HEK293 (cell line): ENCODE results near the gene MED19.

Experiments used
- CTCF ChIA-PET: fragments of 350-600 bp; formaldehyde crosslinking; extraction: SDS; loops from one replicate; lab custom pipeline; 2021; ENCODE audit warnings: antibody characterized with exemption; lab: Yijun Ruan, JAX
- POLR2A ChIA-PET: fragments of 300-600 bp; formaldehyde crosslinking; extraction: SDS; loops from one replicate; lab custom pipeline; 2020; ENCODE audit warnings: antibody characterized with exemption, inconsistent platforms; lab: Yijun Ruan, JAX
- H3K27ac ChIP-seq: fragments of 200-500 bp; sonication (Bioruptor generic); 2 replicates; pipeline ENCODE4 v1.5.1; 2014; ENCODE audit warnings: low read depth, low read length, control low read depth, inconsistent platforms; ENCODE audit errors: extremely low read depth
- H3K36me3 ChIP-seq, 2 experiments: fragments of 200-500 bp in 1 of 2; sonication (Bioruptor generic) in 1 of 2; 1 replicate in 1 of 2; 2 replicates in 1 of 2; pipeline ENCODE4 v1.5.1; 2014 to 2017; ENCODE audit warnings: inconsistent platforms in 2 of 2, low read length in 2 of 2; ENCODE audit not compliant: control insufficient read depth in 2 of 2, insufficient read depth in 1 of 2
- H3K4me1 ChIP-seq: fragments of 200-500 bp; sonication (Bioruptor generic); 2 replicates; pipeline ENCODE4 v1.5.1; 2014; ENCODE audit warnings: mild to moderate bottlenecking, low read length, inconsistent platforms; ENCODE audit not compliant: control insufficient read depth, insufficient read depth
- H3K4me3 ChIP-seq: 2 replicates; pipeline ENCODE4 v1.5.1; 2011; ENCODE audit warnings: low read depth, mild to moderate bottlenecking, control low read depth, low read length, moderate library complexity
- H3K9me3 ChIP-seq: fragments of 200-500 bp; sonication (Bioruptor generic); 2 replicates; pipeline ENCODE4 v1.5.1; 2014; ENCODE audit warnings: low read depth, low read length, inconsistent platforms; ENCODE audit not compliant: control insufficient read depth, insufficient read depth
- CTCF ChIP-seq: fragments of 450-650 bp; formaldehyde crosslinking; IDR thresholded peaks from 2 replicates; pipeline ENCODE4 v1.5.1; 2016; ENCODE audit warnings: missing biosample characterization, missing genetic modification characterization
- PRDM1 ChIP-seq: fragments of 450-650 bp; formaldehyde crosslinking; IDR thresholded peaks from 2 replicates; pipeline ENCODE4; 2016; ENCODE audit warnings: missing biosample characterization, missing genetic modification characterization
- ZBTB48 ChIP-seq: fragments of 450-650 bp; formaldehyde crosslinking; IDR thresholded peaks from 2 replicates; pipeline ENCODE4 v1.5.1; 2016; ENCODE audit warnings: missing biosample characterization, missing genetic modification characterization
- ZNF155 ChIP-seq: fragments of 450-650 bp; formaldehyde crosslinking; IDR thresholded peaks from 2 replicates; pipeline ENCODE4 v1.5.1; 2016; ENCODE audit warnings: missing biosample characterization, missing genetic modification characterization
- ZNF157 ChIP-seq: fragments of 450-650 bp; formaldehyde crosslinking; IDR thresholded peaks from 2 replicates; pipeline ENCODE4 v1.5.1; 2016; ENCODE audit warnings: missing biosample characterization, missing genetic modification characterization
- ZNF292 ChIP-seq: fragments of 450-650 bp; formaldehyde crosslinking; IDR thresholded peaks from 2 replicates; pipeline ENCODE4 v1.5.1; 2016; ENCODE audit warnings: low read depth, missing biosample characterization, missing genetic modification characterization, borderline replicate concordance
- ZNF324 ChIP-seq: fragments of 450-650 bp; formaldehyde crosslinking; IDR thresholded peaks from 2 replicates; pipeline ENCODE4 v1.5.1; 2016; ENCODE audit warnings: missing biosample characterization, missing genetic modification characterization
- ZNF366 ChIP-seq: fragments of 450-650 bp; formaldehyde crosslinking; conservative IDR thresholded peaks from 2 replicates; pipeline ENCODE4 v1.5.1; 2016; ENCODE audit warnings: missing biosample characterization, missing genetic modification characterization
- ZNF426 ChIP-seq: fragments of 450-650 bp; formaldehyde crosslinking; IDR thresholded peaks from 2 replicates; pipeline ENCODE4 v1.5.1; 2017; ENCODE audit warnings: missing biosample characterization, missing genetic modification characterization, mild to moderate bottlenecking, inconsistent platforms, moderate library complexity
- ZNF626 ChIP-seq: fragments of 450-650 bp; sonication (Bioruptor Pico); formaldehyde crosslinking; IDR thresholded peaks from 2 replicates; pipeline ENCODE4 v1.5.1; 2018; ENCODE audit warnings: missing biosample characterization, missing genetic modification characterization, inconsistent platforms
- ZNF645 ChIP-seq: fragments of 450-650 bp; formaldehyde crosslinking; IDR thresholded peaks from 2 replicates; pipeline ENCODE4; 2016; ENCODE audit warnings: missing biosample characterization, missing genetic modification characterization
- ZNF654 ChIP-seq: fragments of 450-650 bp; formaldehyde crosslinking; IDR thresholded peaks from 2 replicates; pipeline ENCODE4 v1.5.1; 2016; ENCODE audit warnings: low read depth, missing biosample characterization, missing genetic modification characterization
- ZNF692 ChIP-seq: fragments of 450-650 bp; formaldehyde crosslinking; IDR thresholded peaks from 2 replicates; pipeline ENCODE4 v1.5.1; 2016; ENCODE audit warnings: missing biosample characterization, missing genetic modification characterization
- ZNF704 ChIP-seq: fragments of 450-650 bp; formaldehyde crosslinking; IDR thresholded peaks from 2 replicates; pipeline ENCODE4 v1.5.1; 2016; ENCODE audit warnings: missing biosample characterization, missing genetic modification characterization
- ZNF768 ChIP-seq: fragments of 450-650 bp; formaldehyde crosslinking; IDR thresholded peaks from 2 replicates; pipeline ENCODE4 v1.5.1; 2018; ENCODE audit warnings: missing biosample characterization, mild to moderate bottlenecking, missing genetic modification characterization
- ZSCAN30 ChIP-seq: fragments of 450-650 bp; IDR thresholded peaks from 2 replicates; pipeline ENCODE4 v1.5.1; 2018; ENCODE audit warnings: missing biosample characterization, mild to moderate bottlenecking, missing genetic modification characterization, moderate library complexity

The MED19 gene

GRCh38 chr11:57663975-57664374, 48.0 kb downstream of the MED19 start:
- H3K4me1 ChIP-seq, result no peaks in the 10 kb centered on the region
- no peak overlapping the region for H3K4me3 ChIP-seq
- ChIA-PET CTCF (interaction anchor here (0.7 to 1.2 kb wide), 3 partner anchors 20 to 206 kb away, joined by 3 to 4 read pairs (median 4); no protein-coding TSS in a partner anchor), POLR2A (no interaction called here)
- no peaks in the 10 kb centered on the region for H3K9me3 ChIP-seq
- TF ChIP-seq PRDM1 (tag by site-specific recombination) (peak; percentile 81), ZNF366 (tag by site-specific recombination) (peak; percentile 77), ZBTB48 (tag by site-specific recombination) (no peak)
- H3K36me3 ChIP-seq, result peaks cover 0 to 38% of the 10 kb centered on the region in 2 experiments; a peak in 2 of 3 replicates
- no peak overlapping the region for H3K27ac ChIP-seq

- Histone ChIP-seq H3K4me1 (no peaks in the 10 kb centered on the region), H3K4me3 (no peak overlapping the region), H3K27ac (no peak overlapping the region), H3K9me3 (no peaks in the 10 kb centered on the region), H3K36me3 (peaks cover 0 to 38% of the 10 kb centered on the region in 2 experiments; a peak in 2 of 3 replicates)
- POLR2A ChIA-PET, result no interaction called here
- CTCF ChIA-PET, result interaction anchor here (0.6 kb wide), 3 partner anchors 138 to 864 kb away, joined by 5 to 6 read pairs (median 5); no protein-coding TSS in a partner anchor
- TF ChIP-seq ZNF157 (tag by site-specific recombination), result no peak
- TF ChIP-seq CTCF (tag by site-specific recombination), result 0 out of 2 replicates have a peak, but pooled peaks have one; percentile 12
- TF ChIP-seq ZNF654, result peak; percentile 61
These were observed 49.1 kb downstream of the MED19 start for GRCh38 chr11:57662893-57663292.

- no peak overlapping the region for H3K4me3 ChIP-seq
- no peaks in the 10 kb centered on the region for H3K9me3 ChIP-seq
- TF ChIP-seq ZNF292 (no peak), ZNF155 (tag by site-specific recombination) (no peak), ZNF645 (tag by site-specific recombination) (no peak), ZNF426 (tag by site-specific recombination) (no peak), ZNF704 (tag by site-specific recombination) (no peak), ZNF626 (tag by site-specific recombination) (no peak), ZNF768 (tag by site-specific recombination) (no peak), ZNF366 (tag by site-specific recombination) (no peak), ZNF324 (tag by site-specific recombination) (no peak), ZNF692 (no peak), ZSCAN30 (tag by site-specific recombination) (no peak)
- CTCF ChIA-PET, result interaction anchor here (0.6 to 1.2 kb wide), 3 partner anchors 15 to 186 kb away, joined by 3 to 7 read pairs (median 3); no protein-coding TSS in a partner anchor
- POLR2A ChIA-PET, result no interaction called here
- no peaks in the 10 kb centered on the region for H3K4me1 ChIP-seq
- peaks cover 0 to 38% of the 10 kb centered on the region in 2 experiments; a peak in 2 of 3 replicates for H3K36me3 ChIP-seq
- H3K27ac ChIP-seq, result no peak overlapping the region
These were observed 52.3 kb downstream of the MED19 start for GRCh38 chr11:57659669-57660068.
